GDM1 (cell line): Measurements from ENCODE around the gene NRTN.
"Not testable (repeated sequence)": the region's sequence is repeated elsewhere in the genome, so short reads cannot be mapped to it uniquely, and the experiment has no call there.

Source experiments
- DNase-seq: peaks from one replicate; lab custom pipeline; 2025; lab: John Stamatoyannopoulos, UW

Gene NRTN

GRCh38 chr19:5838353-5839064, 33.6 kb downstream of the NRTN start:
- no peak for DNase-seq

- peak; percentile 63 for DNase-seq
Observed at GRCh38 chr19:5839065-5840017, 34.5 kb downstream of the NRTN start, which contains the start of gene FUT6. FUT6 (minus strand) TSS chr19:5839702; CDS start chr19:5832567, 7,135 bp downstream.

- DNase-seq, result not testable (repeated sequence)
Observed at GRCh38 chr19:5841735-5842111, 36.9 kb downstream of the NRTN start.

- DNase-seq, result no peak
Observed at GRCh38 chr19:5843295-5843927, 38.5 kb downstream of the NRTN start.

GRCh38 chr19:5844456-5845433, 39.9 kb downstream of the NRTN start:
- DNase-seq, result no peak

- DNase-seq, result not testable (repeated sequence)
Observed at GRCh38 chr19:5847846-5848245, 43.0 kb downstream of the NRTN start.

- not testable (repeated sequence) for DNase-seq
Observed at GRCh38 chr19:5848621-5849020, 43.8 kb downstream of the NRTN start.

- DNase-seq, result no peak
Observed at GRCh38 chr19:5850189-5850588, 45.3 kb downstream of the NRTN start.

- no peak for DNase-seq
Observed at GRCh38 chr19:5850743-5851293, 46.0 kb downstream of the NRTN start.

- DNase-seq, result no peak
Observed at GRCh38 chr19:5851302-5851701, 46.4 kb downstream of the NRTN start, which contains the start of gene FUT3. FUT3 (minus strand) TSS chr19:5851449.

GRCh38 chr19:5854121-5854520, 49.3 kb downstream of the NRTN start:
- not testable (repeated sequence) for DNase-seq

- DNase-seq, result not testable (repeated sequence)
Observed at GRCh38 chr19:5855151-5855550, 50.3 kb downstream of the NRTN start.

GRCh38 chr19:5857203-5858081, 52.6 kb downstream of the NRTN start:
- DNase-seq, result no peak

- DNase-seq, result no peak
Observed at GRCh38 chr19:5863030-5863665, 58.3 kb downstream of the NRTN start.

- no peak for DNase-seq
Observed at GRCh38 chr19:5864013-5864720, 59.3 kb downstream of the NRTN start.

GRCh38 chr19:5864725-5865486, 60.0 kb downstream of the NRTN start:
- DNase-seq, result no peak

GRCh38 chr19:5865772-5866171, 60.9 kb downstream of the NRTN start:
- no peak for DNase-seq
